Stomach smooth muscle (tissue), 2 donors: ENCODE results near the gene TMEM44.

Experiments used
- H3K27ac ChIP-seq: one replicate; pipeline ENCODE4 v1.7.0; 2013; ENCODE audit warnings: mild to moderate bottlenecking, low read length, inconsistent platforms
- H3K27me3 ChIP-seq, 2 donors: one replicate each; pipeline ENCODE4 v1.7.0; 2013; ENCODE audit warnings: low read length in 2 of 2; ENCODE audit not compliant: insufficient read depth in 2 of 2, control insufficient read depth in 1 of 2
- H3K36me3 ChIP-seq, 2 donors: one replicate each; pipeline ENCODE4 v1.7.0; 2013; ENCODE audit warnings: low read length in 2 of 2; ENCODE audit not compliant: control insufficient read depth in 2 of 2, insufficient read depth in 2 of 2
- H3K4me1 ChIP-seq: one replicate; pipeline ENCODE4 v1.7.0; 2013; ENCODE audit warnings: low read length; ENCODE audit not compliant: control insufficient read depth, insufficient read depth
- H3K4me3 ChIP-seq, 2 donors: one replicate each; pipeline ENCODE4 v1.7.0; 2013; ENCODE audit warnings: low read length in 2 of 2
- H3K9ac ChIP-seq, 2 donors: one replicate each; pipeline ENCODE4 v1.7.0; 2013; ENCODE audit warnings: low read length in 2 of 2, mild to moderate bottlenecking in 1 of 2
- H3K9me3 ChIP-seq, 2 donors: one replicate each; pipeline ENCODE4 v1.7.0; 2013; ENCODE audit warnings: low read length in 2 of 2; ENCODE audit not compliant: control insufficient read depth in 2 of 2
- donor health status: healthy.
- donor health status: Pancreatic carcinoma.

The TMEM44 gene

GRCh38 chr3:194582196-194582905, 50.9 kb downstream of the TMEM44 start:
- Histone ChIP-seq H3K9ac (no peak overlapping the region), H3K27me3 (no peaks in the 10 kb centered on the region), H3K9me3 (no peaks in the 10 kb centered on the region), H3K4me3 (no peak overlapping the region), H3K27ac (no peak overlapping the region), H3K36me3 (no peaks in the 10 kb centered on the region), H3K4me1 (peaks cover 9% of the 10 kb centered on the region)

DNA sequence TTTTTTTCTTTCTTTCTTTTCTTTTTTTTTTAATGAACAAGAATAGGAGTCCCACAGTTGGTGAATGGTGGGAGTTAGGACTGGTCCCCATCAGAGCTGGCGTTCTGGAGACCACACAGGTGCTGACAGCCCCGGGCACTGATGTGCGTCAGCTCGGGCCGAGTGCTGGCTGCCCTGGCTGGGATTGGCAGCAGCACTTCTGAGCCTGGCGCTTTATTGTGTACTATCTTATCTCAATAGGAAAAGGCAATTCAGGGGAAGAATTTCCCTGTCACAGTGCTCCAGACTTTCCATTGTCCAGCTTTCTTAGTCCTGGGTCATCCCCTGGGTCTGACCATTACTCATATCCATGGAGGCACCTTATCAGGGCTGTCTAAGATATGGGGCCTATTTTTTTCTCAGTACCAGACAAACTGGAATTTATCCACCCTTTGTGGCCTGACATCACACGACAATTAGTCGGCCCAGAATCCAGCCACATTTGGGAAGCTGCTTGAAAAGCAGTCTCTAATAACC, 54.1 kb downstream of the TMEM44 start:
- no peaks in the 10 kb centered on the region for H3K27me3 ChIP-seq
- H3K36me3 ChIP-seq, result no peaks in the 10 kb centered on the region
- H3K4me1 ChIP-seq, result peaks cover 3% of the 10 kb centered on the region
- no peak overlapping the region for H3K27ac ChIP-seq
- no peak overlapping the region for H3K9ac ChIP-seq
- no peaks in the 10 kb centered on the region for H3K9me3 ChIP-seq
- H3K4me3 ChIP-seq, result no peak overlapping the region

- no peaks in the 10 kb centered on the region for H3K36me3 ChIP-seq
- no peak overlapping the region for H3K27ac ChIP-seq
These were observed 55.0 kb downstream of the TMEM44 start for GRCh38 chr3:194577986-194578905.

DNA sequence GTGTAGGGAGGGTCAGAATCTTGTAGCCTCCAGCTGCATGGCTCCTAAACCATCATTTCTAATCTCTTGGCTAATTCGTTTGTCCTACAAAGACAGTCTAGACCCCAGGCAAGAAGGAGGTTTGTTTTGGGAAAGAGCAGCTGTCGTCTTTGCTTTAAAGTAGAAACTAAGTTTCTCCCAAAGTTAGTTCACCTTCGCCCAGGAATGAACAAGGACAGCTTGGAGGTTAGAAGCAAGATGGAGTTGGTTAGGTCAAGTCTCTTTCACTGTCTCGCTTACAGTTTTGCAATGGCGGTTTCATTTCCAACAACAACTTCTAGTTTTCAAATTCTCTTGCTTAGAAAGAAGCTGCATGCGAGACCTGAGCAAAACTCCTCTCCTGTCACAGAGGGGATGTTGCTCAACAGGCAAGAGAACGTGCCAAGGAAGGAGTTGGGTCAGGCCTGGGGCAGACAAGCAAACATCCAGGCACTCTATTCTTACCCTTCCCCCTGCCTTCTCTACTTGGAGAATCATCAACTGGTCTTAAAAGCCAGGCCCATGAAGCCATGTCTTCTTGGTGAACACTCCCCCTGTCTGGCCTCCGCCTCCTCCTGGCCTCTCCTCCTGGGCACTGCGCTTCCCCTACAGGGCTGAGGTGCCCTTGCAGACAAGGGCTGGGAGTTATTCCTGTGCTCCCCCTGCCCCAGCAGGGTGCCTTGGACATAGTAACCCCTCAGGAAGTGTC, 57.6 kb downstream of the TMEM44 start:
- no peak overlapping the region for H3K4me3 ChIP-seq
- no peak overlapping the region for H3K9ac ChIP-seq
- no peaks in the 10 kb centered on the region for H3K4me1 ChIP-seq
- no peaks in the 10 kb centered on the region for H3K36me3 ChIP-seq
- no peaks in the 10 kb centered on the region for H3K9me3 ChIP-seq
- H3K27ac ChIP-seq, result no peak overlapping the region
- peaks cover 6 to 11% of the 10 kb centered on the region in 2 donors for H3K27me3 ChIP-seq

More at GRCh38 chr3:194577986-194578905, 55.0 kb downstream of the TMEM44 start:
- H3K4me1 ChIP-seq, result no peaks in the 10 kb centered on the region
- H3K27me3 ChIP-seq, result peaks cover 6 to 8% of the 10 kb centered on the region in 2 donors
- no peak overlapping the region for H3K9ac ChIP-seq
- no peaks in the 10 kb centered on the region for H3K9me3 ChIP-seq
- H3K4me3 ChIP-seq, result no peak overlapping the region

DNA sequence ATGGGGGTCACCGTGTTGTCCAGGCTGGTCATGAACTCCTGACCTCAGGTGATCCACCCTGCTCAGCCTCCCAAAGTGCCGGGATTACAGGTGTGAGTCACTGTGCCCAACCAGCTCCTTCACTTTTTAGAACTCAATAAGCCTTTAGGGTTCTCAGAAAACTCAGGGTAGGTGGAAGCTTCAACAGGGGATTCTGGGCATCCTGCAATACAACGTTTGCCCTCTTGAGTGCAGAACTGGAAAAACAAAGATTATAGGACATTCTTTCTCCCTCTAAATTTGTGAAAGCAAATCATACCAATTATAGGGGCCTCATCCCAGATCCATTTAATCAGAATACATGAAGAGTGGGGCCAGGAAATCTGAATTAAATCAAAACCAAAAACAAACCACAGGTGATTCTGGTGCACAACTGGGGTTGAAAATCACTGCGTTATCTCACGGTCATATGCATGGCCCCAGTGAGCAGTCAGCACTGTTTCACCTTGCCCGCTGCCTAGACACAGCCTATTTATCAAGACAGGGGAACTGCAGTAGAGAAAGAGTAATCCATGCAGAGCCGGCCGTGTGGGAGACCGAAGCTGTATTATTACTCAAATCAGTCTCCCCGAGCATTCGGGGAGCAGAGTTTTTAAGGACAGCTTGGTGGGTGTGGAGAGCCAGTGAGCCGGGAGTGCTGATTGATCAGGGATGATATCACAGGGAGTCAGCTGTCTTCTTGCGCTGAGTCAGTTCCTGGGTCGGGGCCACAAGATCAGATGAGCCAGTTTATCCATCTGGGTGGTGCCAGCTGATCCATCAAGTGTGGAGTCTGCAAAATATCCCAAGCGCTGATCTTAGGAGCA, 58.4 kb downstream of the TMEM44 start:
- Histone ChIP-seq H3K27me3 (peaks cover 6 to 11% of the 10 kb centered on the region in 2 donors), H3K9me3 (no peaks in the 10 kb centered on the region), H3K4me1 (no peaks in the 10 kb centered on the region), H3K9ac (no peak overlapping the region), H3K4me3 (no peak overlapping the region), H3K27ac (no peak overlapping the region), H3K36me3 (no peaks in the 10 kb centered on the region)

DNA sequence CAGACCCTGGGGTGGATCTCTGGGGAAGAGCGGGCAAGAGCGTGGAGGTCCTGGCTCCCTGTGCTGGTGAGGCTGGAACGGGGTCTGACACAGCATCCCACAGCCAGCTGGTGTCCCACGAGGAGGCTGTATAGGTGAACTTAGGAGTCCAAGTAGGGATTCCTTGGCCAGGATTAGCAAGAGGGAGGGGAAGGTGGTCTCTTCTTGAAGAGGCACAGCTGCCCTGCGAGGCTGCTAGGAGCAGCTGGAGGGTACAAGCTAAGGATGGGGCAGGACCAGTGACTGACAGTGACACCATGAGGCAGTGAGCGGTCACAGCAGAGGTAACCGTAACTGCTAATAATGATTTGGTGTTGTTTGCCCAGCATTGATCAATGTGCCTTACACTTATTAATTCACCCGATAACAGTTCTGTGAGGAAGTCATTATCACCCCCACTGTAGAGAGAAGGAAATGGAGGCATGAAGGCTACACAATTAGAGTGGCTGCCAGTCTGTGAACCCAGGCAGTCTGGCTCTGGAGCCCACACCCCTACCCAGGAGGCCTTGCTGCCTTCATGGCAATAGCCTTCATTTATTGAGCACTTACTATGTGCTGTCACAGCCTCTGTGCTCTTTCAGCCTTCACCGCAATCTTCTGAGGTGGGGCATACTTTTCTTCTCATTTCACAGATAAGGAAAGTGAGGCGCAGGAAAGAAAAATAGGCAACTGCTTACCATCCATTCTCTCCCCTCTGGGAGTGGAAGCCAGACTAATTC, 59.4 kb downstream of the TMEM44 start:
- no peaks in the 10 kb centered on the region for H3K36me3 ChIP-seq
- H3K9me3 ChIP-seq, result no peaks in the 10 kb centered on the region
- no peak overlapping the region for H3K27ac ChIP-seq
- no peak overlapping the region for H3K4me3 ChIP-seq
- no peaks in the 10 kb centered on the region for H3K4me1 ChIP-seq
- no peak overlapping the region for H3K9ac ChIP-seq
- peaks cover 6 to 11% of the 10 kb centered on the region in 2 donors for H3K27me3 ChIP-seq

DNA sequence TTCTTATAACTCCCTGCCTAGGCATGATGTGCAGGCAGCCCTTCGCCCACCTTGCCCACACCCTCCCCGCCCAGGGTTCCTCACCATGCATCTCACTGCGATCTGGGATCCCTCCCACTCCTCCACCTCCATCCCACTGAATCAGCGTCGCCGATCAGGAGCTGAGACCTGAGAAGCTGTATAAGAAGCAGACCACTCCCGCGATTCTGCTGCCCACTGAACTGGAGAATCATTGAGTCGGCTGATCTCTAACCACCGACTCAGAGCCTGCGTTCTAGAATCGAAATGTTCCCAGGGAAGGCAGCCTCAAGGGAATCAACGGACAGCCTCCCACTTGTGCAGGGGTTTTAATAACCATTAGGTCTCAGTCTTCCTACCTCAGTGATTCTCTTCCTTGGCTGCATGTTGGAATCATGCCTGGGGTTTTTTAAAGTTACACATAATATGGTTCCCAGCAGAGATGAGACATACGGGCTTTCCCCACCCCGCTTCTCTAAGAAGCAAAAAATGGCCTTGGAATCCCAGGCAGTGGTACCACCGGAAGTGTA, 60.2 kb downstream of the TMEM44 start:
- Histone ChIP-seq H3K9me3 (no peaks in the 10 kb centered on the region), H3K27me3 (peaks cover 6 to 11% of the 10 kb centered on the region in 2 donors), H3K36me3 (no peaks in the 10 kb centered on the region), H3K9ac (no peak overlapping the region), H3K4me3 (no peak overlapping the region), H3K4me1 (no peaks in the 10 kb centered on the region), H3K27ac (no peak overlapping the region)

DNA sequence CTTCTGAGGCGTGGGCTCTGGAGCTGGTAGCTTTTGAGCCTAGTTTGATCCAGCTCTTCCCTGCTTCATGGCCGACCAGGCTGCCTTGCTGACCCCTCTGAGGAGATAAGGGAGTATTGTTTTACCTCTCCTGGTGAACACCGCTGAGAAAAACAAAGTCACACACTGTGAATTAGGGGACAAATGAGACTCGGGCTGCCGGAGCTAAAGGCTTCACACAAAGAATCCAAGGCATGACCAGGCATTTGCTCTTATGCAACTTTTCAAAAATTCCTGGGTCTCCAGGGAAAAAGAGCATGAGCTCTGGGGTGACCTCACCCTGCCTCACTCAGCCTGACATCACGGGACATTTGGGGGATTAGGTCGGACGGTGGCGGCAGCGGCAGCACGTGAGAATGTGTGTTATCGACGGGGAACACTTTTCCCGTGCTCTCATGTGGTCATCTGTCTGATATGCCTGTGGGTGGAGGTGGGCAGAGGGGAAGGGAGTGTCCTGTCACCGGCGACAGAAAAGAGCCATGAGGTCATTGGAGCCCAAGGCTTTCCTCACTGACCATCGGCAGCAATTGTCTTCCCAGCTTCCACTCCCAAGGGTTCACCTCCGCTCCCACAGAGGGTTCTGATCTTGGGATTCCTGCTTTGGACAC, 61.0 kb downstream of the TMEM44 start:
- H3K9ac ChIP-seq, result no peak overlapping the region
- no peak overlapping the region for H3K27ac ChIP-seq
- H3K36me3 ChIP-seq, result no peaks in the 10 kb centered on the region
- H3K27me3 ChIP-seq, result peaks cover 6 to 11% of the 10 kb centered on the region in 2 donors
- H3K4me3 ChIP-seq, result no peak overlapping the region
- no peaks in the 10 kb centered on the region for H3K4me1 ChIP-seq
- no peaks in the 10 kb centered on the region for H3K9me3 ChIP-seq
